Activated CD4-positive, alpha-beta T cell treated with anti-CD3 and anti-CD28 coated beads for 4 hours (primary cell): ENCODE results near the gene VIL1.

Experiments used
- DNase-seq, 2 donors: peaks; one replicate each; pipeline ENCODE4 v3.0.0-alpha.2; 2020

The VIL1 gene

DNA sequence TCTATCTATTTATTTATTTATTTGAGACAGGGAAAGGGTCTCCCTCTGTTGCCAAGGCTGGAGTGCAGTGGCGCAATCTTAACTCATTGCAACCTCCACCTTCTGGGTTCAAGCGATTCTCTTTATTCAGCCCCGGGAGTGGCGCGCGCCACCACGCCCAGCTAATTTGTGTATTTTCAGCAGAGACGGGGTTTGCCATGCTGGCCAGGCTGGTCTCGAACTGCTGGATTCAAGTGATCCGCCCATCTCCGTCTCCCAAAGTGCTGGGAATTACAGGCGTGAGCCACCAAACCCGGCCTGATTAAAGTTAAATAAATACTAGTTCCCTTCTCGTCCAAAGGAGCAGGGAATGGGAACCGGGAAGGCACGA, 23.5 kb upstream of the VIL1 start:
- no peak for DNase-seq

DNA sequence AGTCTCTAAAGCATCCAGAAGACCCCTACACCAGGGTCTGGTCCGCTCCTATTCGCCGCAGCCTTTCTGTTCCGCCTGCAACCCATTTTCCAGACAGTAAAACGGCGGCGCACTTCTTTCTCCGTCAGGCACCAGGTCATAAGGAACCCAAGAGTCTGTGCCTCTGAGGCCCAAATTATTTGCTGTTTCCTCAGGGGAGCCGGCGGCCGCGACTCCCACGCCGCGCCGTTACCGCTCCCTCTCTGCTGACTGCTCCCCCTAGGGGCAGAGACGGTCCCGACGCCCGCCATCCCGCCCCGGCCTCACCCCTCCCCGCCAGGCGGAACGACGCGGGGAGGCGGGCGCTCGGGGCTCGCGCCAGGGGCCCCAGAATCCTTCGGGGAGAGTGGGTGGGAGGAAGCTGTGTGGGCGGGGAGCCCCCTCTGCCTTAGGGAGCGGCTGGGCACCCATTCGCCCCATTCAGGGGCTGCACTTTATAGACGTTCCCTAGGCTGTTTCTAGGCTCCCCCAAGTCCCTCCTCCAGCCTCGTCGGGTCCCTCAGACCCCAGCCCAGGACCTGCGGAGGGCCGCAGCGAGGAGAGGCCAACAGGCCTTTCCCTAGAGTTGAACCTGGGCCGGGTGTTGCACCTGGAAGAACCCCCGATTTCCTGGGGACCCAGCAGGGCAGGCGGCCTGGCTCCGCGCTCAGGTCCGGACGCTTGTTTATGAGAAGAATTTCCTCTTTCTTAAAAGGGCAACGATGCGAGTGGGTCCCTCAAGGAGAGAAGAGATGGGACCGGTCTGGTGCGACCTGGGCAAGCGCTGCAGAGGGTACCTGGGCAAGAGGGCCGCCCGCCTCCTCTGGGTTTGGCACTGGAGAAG, 22.9 kb upstream of the VIL1 start:
- peak; percentile 93 to 94 for DNase-seq

DNA sequence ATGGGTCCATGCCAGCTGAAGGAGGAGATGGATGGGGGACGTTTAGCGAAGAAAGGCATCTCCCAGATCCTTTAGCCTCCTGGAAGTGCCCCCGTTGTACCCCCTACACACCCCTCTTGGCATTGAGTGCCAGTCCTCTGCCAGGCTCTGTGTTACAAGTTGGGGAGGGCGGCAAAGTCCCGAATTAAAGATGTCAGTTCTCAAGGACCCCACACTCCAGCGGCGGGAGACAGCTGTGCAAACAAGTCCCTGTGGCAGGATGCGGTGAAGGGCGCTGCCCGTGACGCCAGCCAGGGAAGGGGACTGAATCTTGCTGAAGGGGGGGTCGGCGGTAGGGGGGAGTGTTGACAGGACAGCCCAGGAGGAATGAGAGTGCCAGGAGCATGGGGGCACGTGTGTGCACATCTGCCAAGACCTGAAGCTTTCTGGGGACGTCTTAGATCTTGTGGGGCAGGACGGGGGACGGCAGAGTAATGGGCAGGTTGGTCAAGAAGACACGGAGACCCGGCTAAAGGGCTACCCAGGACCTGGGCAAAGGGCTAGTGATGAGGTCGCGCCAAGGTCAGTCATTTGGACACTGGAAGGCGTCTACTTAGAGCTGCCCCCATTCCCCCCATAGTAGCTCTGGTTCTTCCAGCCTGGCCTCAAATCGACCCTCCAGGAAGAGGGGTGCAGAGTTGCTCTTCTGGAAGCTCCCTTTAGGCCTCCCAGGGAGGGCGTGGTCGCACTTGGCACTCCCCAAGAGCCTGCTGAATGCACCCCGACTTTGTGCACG, 22.0 kb upstream of the VIL1 start:
- DNase-seq = peak; percentile 55 to 64

DNA sequence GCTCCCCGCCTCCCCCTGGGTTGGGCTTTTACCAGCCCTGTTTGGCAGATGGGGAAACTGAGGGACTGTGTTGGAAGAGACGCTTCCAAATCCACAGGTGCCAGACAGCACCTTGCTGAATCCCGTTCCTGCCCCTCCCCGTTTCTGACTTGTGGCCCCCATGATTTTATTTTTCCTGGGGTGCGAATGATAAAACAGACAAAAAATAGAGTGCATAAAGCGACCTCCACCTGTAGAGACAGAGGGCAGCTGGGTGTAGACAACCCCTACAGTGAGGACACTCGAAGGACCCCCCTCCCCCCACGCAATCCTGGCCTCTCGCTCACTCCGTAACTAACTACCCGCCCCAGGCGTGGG, 21.5 kb upstream of the VIL1 start:
- DNase-seq = no peak

DNA sequence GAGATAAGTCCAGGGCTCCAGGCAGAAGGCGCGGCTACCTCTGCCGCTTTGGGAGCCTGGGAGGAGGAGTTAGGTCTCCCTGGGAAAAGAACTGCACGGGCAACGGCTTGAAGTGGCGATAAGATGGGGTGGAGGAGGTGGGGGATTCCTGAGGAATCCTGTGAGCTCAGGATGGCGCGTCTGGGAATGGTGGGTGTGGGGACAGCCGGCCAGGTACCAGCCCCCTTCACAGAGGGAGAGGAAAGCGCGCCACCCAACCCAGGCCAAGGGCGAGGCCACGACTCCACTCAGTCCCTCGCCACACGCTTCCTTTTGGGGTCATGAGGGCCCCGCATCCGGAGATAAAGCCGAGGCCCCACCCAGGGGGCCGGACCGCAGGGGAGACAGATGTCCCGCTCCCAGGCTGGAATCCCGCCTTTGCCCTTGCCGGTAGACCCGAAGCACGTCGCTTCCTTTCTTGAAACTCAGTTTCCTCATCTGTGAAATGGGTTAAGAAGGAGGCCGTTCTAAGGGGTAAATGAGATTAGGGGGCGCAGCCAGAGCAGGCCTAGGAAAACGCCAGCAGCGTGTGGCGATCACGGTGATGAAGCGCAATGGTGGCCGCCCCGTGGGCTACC, 21.0 kb upstream of the VIL1 start:
- peak; percentile 18 to 38 for DNase-seq

DNA sequence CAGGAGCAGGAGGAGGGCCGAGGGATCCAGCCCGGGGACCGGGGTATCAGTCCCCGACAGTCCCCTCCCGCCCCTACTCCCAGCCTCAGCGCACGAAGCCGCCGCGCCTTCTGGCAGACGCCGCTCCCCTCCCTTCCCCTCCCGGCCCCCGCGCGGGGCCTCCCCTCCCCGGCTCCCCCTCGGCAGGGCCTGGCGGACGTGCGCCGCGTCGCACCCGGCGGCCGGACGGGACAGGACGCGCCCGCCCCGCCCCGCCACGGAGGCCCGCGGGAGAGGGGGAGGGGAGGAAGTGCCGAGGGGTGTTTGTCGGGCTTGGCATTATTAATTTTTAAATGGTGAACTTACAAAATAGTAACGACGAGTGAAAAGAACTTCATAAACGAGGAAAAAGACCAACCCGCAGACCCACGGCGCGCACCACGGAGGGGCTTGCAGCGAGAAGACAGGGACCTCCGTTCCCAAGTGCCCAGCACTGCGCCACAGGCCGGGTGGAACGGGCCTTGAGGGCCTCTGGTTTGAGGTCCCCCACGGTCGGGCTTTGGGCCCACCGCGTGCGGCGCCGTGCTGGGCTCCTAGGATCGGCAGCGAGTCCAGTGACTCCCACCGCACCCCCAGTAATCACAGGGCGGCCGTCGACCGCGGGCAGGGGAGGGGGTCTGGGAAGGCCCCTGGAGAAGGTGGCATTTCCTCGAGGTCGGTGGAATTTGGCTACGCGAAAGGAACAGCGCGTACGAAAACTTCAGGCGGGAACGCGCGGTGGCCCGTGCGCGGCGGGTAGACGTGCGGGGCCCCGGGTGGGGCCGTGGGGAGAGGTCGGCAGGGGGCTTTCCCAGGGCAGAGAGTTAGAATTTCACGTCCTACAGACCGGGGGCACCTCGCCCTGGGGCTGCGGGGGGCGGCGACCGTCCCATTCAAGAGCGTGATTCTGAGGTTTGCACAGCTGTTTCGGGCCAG, 20.2 kb upstream of the VIL1 start:
- peak; percentile 43 to 60 for DNase-seq

DNA sequence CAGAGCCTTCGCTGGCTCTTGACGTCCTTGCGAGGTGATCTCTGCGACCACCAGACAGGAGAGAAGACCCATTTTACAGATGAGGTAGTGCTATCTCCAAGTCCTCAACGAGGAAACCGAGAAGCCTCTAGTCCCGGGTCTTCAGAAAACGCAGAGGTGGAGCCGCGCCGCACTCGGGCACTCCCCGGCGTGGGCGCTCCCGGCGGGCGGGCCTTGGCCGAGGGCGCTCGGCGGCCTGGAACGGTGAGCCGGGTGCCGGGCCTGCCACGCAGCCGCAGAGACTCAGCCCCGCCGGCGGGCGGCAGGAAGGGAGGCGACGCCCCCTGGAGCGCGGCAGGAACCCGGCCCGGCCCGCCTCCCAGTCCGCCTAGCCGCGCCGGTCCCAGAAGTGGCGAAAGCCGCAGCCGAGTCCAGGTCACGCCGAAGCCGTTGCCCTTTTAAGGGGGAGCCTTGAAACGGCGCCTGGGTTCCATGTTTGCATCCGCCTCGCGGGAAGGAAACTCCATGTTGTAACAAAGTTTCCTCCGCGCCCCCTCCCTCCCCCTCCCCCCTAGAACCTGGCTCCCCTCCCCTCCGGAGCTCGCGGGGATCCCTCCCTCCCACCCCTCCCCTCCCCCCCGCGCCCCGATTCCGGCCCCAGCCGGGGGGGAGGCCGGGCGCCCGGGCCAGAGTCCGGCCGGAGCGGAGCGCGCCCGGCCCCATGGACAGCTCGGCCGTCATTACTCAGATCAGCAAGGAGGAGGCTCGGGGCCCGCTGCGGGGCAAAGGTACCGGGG, 19.3 kb upstream of the VIL1 start, which contains the start of gene CTDSP1:
Gene CTDSP1 (plus strand): TSS at position 478 of the 776 bp plus-strand sequence. CDS start 223 bp downstream, at position 701.
- peak; percentile 90 to 91 for DNase-seq

DNA sequence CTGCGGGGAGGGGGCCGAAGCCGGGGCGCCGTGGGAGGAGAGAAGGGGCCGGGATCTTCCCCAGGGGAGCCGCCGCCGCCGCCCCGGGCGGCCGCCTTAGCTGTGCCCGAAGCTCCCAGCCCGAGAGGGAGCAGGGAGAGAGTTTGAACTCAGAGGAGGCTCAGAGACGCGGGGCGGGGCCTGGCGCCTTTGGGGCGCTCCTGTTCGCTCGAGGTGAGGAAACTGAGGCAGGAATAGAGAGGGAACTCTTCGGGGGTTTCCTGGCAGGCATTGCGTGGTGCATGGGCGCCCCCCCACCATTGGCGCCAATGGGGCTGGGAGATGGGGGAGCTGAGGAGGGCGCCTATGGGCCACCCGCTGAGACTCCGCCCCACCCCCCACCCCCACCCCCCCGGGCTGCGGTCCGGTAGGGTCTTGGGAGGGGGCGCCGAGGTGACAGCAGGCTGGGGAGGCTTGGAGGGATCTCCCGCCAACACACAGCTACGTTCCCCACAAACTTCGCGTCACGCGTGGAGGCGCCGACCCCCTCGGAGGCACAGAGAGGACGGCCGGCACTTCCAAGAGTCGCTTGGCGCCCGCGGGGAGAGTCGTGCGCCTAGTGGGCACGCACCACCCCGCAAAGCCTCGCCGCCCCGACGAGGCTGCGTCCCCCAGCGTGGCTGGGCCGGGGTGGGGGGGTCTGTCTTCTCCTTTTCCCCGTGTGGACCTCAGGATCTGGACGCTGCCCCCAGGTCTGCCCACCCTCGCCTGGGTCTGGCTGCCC, 18.6 kb upstream of the VIL1 start:
- DNase-seq = peak; percentile 32 to 35

DNA sequence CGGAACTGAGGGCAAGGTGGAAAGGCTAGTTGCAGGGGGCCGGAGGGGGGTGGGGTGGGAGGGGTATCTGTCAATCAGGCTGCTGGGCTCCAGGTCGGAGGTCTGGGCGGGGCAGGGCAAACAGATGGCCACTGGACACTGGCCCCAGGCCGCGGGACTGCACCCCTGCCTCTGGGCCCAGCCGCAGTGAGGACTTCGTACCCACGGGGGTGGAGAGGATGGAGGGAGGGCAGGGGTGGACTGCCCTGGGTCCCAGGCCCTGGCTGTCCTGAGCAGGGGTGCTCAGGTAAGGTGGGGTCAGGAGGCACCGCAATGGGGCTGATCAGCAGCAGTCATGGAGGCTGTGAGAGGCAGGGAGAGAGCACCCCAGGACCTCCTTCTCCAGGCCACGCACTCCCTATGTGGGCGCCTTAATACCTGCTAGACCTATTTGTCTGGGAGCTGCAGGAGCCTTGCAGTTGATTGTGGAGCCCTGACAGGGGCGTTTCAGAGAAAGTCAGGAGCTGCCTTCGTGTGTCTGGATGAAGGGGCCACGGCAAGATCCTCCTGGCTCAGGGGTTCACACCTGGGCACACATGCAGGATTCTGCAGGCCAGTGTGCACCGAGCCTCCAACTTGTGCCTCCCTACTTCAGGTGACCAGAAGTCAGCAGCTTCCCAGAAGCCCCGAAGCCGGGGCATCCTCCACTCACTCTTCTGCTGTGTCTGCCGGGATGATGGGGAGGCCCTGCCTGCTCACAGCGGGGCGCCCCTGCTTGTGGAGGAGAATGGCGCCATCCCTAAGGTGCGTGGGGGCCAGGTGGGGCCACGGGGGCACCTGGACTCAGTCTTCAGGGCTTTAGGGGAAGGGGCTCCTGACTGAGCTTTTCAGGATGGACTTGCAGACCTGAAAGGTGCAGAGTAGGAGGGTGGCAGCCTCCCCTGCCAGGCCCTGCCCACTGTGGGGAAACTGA, 17.7 kb upstream of the VIL1 start:
- DNase-seq = peak in 1 of 2 donors; percentile 6

DNA sequence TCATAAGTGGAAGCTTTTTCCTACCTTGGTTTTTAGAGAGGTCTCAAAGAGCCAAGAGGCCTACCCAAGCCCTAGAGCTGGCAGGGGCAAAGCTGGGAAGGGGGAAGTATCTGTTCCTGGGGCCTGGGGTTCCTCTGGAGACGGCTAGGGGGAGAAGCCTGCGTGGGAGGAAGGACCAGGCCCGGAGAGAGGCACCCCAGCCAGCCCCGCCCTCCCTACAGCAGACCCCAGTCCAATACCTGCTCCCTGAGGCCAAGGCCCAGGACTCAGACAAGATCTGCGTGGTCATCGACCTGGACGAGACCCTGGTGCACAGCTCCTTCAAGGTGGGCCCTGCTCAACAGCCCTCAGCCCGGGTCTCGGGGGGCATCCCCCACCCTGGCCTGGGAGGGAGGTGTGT, 17.0 kb upstream of the VIL1 start:
- DNase-seq = no peak

DNA sequence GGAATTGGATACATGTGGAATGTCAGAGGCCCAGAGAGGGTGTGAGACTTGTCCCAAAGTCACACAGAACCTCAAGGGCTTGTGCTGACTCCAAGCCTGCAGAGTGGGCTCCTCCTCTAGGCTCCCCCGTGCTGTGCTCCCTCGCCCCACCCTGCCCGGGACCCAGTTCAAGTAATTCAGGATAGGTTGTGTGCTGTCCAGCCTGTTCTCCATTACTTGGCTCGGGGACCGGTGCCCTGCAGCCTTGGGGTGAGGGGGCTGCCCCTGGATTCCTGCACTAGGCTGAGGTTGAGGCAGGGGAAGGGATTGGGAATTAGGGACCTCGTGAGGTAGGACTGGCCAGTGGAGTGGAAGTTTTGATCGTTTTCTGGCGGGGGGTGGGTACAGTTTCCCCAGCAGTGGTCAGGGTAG, 16.4 kb upstream of the VIL1 start:
- DNase-seq = no peak

DNA sequence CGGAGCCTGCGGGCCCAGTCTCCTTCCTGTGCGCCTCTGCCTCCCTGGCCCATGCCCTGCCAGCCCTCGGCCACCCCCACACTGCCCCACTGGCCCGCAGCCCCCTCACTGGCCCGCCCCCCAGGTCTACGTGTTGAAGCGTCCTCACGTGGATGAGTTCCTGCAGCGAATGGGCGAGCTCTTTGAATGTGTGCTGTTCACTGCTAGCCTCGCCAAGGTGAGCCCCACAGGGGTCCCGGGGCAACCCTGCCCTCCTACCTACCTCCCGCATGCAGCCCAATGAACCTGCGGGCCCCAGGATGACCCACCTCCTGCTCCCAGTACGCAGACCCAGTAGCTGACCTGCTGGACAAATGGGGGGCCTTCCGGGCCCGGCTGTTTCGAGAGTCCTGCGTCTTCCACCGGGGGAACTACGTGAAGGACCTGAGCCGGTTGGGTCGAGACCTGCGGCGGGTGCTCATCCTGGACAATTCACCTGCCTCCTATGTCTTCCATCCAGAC, 16.0 kb upstream of the VIL1 start:
- DNase-seq = no peak

DNA sequence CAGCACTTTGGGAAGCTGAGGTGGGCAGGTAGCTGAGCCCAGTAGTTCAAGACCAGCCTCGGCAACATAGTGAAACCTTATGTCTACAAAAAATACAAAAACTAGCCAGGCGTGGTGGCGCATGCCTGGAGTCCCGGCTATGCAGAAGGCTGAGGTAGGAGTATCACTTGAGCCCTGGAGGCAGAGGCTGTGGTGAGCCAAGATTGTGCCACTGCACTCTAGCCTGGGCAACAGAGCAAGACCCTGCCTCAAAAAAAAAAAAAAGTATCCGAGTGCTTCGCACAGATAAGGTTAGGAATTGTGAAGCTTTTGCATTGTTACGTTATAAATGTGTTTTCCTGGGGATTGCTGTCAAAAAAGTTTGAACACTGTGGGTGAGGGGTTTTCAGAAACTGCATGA, 15.1 kb upstream of the VIL1 start:
- DNase-seq = no peak

DNA sequence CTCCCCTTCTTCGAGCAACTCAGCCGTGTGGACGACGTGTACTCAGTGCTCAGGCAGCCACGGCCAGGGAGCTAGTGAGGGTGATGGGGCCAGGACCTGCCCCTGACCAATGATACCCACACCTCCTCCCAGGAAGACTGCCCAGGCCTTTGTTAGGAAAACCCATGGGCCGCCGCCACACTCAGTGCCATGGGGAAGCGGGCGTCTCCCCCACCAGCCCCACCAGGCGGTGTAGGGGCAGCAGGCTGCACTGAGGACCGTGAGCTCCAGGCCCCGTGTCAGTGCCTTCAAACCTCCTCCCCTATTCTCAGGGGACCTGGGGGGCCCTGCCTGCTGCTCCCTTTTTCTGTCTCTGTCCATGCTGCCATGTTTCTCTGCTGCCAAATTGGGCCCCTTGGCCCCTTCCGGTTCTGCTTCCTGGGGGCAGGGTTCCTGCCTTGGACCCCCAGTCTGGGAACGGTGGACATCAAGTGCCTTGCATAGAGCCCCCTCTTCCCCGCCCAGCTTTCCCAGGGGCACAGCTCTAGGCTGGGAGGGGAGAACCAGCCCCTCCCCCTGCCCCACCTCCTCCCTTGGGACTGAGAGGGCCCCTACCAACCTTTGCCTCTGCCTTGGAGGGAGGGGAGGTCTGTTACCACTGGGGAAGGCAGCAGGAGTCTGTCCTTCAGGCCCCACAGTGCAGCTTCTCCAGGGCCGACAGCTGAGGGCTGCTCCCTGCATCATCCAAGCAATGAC, 14.4 kb upstream of the VIL1 start:
- no peak for DNase-seq

DNA sequence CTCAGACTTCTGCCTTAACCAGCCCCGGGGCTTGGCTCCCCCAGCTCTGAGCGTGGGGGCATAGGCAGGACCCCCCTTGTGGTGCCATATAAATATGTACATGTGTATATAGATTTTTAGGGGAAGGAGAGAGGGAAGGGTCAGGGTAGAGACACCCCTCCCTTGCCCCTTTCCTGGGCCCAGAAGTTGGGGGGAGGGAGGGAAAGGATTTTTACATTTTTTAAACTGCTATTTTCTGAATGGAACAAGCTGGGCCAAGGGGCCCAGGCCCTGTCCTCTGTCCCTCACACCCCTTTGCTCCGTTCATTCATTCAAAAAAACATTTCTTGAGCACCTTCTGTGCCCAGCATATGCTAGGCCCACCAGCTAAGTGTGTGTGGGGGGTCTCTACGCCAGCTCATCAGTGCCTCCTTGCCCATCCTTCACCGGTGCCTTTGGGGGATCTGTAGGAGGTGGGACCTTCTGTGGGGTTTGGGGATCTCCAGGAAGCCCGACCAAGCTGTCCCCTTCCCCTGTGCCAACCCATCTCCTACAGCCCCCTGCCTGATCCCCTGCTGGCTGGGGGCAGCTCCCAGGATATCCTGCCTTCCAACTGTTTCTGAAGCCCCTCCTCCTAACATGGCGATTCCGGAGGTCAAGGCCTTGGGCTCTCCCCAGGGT, 13.7 kb upstream of the VIL1 start:
- DNase-seq = no peak

DNA sequence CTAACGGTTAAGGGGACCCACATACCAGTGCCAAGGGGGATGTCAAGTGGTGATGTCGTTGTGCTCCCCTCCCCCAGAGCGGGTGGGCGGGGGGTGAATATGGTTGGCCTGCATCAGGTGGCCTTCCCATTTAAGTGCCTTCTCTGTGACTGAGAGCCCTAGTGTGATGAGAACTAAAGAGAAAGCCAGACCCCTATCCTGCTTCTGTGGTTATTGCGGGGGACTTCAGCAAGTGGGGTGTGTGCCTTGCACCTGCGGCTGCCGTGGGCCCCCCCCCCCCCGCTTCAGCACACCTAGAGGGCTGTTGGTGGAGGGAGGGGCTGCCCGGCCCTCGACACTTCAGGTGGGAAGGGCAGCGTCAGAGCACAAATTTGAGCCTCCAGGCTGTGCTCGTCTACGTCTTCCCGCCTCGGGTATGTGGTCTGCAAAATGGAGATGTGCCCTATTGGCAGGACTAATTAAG, 13.1 kb upstream of the VIL1 start:
- DNase-seq = peak; percentile 14 to 16

DNA sequence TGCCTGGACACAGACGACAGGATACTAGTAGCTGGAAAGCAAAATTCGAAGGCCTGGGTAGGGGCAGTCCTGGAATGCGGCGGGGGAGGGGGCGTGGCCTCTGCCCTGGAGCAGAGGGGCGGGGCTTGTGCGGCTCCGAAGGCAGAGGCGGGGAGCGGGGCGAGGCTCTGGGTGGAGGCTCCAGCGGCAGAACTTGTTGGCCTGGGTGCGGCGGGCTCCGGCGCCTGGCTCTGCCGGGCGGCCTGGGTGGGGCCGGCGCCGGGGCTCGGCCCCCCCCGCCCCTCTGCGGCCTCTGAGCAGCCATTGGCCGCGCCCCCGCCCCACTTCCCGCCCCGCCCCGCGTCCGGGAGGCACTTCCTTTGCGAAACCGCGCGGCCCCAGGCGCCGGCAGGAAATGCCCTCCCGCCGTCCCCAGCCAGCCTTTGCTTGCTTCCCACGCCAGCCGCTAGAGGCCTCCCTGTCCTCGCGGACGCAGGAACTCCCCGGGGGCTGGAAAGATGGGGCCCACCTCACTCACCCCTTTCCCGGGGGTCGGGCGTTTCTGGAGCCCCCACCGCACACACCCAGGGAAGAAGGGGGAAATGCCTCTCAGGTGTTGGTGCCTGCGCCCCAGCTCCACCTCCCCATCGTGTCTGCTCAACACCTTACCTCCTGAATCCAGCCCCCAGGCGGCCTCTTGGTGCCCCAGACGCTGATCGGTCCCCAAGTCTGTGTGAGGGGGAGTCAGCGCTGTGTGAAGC, 12.5 kb upstream of the VIL1 start:
- peak; percentile 85 to 86 for DNase-seq
